ENCODE measurements around the gene FAM9C.

DNA sequence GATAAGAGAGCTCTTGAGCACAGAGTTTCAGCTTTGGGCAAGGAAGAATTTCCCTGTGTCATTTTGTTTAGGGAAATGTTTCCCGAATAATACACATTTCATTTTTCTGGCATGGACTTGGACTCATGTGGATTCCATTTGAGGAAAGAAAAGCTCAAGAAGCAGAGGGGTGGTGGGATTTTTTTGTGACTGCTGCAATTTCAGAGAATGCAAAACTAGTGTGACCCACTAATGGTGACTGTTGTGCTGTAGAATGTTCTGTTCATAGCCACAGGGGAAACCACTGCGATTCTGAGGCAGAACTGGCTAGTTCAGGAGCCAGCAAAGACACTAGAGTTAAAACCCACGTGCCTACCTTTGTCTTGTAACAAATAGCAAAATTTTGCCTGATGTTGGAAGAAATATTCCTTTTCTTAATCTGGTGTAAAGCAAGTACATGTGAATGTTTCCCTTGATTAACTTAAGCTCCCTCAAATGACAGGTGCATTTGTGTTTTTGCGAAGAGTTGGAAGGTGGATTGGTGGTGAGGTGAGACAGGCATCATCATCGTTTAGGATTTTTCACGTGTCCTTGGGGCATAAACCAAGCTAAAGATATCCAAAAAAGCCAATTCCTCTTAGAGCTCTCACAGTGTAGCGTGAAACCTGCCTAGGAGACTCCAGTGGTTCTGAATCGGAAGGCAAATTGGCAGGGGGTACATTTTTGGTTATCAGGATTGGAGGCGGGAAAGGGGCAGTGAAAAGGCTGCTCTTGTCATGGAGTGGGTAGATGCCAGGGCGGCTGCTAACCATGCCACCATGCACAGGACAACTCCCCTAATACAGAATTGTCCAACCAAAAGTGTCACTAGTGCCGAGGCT is 38.0 kb upstream of the FAM9C start:
- TF ChIP-seq CTCF (IDR thresholded peaks at IDR 0.05) (no peak), POLR2A (IDR thresholded peaks at IDR 0.05) (no peak)

All from prostate gland (tissue), 2 donors.